ENCODE results near the gene LCP1.
"Not testable (repeated sequence)": the region's sequence is repeated elsewhere in the genome, so short reads cannot be mapped to it uniquely, and the experiment has no call there.

Gene LCP1

DNA sequence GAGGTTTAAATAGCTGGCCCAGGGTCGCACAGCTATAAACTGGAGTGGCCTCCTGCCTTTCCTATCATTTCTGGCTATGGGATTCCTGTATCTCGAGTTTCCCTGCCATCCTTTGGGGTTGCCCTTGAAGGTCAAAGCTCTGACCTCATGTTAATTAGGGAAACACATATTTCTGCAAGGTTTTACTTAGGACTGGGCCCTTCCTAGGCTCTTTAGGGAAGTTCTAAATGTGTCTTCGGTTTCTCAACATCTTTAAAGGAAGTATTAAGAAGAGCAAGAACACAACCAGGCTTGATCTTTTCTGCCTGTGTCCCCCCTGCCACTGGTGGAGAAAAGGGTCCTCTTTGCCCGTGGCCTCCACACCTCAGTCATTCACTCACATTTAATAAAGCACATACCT lies 10.8 kb downstream of the LCP1 start:
- H3K9me3 Mint-ChIP-seq, result no peaks in the 10 kb centered on the region
- peak overlapping the region; percentile 82 for H3K4me3 Mint-ChIP-seq
- H3K27ac Mint-ChIP-seq, result peak overlapping the region; percentile 92
- no peaks in the 10 kb centered on the region for H3K27me3 Mint-ChIP-seq
- peaks cover 80% of the 10 kb centered on the region for H3K36me3 Mint-ChIP-seq
- H3K4me1 Mint-ChIP-seq, result peaks cover 96% of the 10 kb centered on the region
- no peak for ATAC-seq

- peak overlapping the region; percentile 92 for H3K27ac Mint-ChIP-seq
- no peaks in the 10 kb centered on the region for H3K27me3 Mint-ChIP-seq
- peak overlapping the region; percentile 82 for H3K4me3 Mint-ChIP-seq
- ATAC-seq, result no peak
- peaks cover 96% of the 10 kb centered on the region for H3K4me1 Mint-ChIP-seq
- peaks cover 79% of the 10 kb centered on the region for H3K36me3 Mint-ChIP-seq
- H3K9me3 Mint-ChIP-seq, result no peaks in the 10 kb centered on the region
These were observed 11.3 kb downstream of the LCP1 start for GRCh38 chr13:46170687-46171086.

- Mint-ChIP-seq H3K4me3 (peak overlapping the region; percentile 82), H3K27ac (peak overlapping the region; percentile 92), H3K27me3 (no peaks in the 10 kb centered on the region), H3K4me1 (peaks cover 96% of the 10 kb centered on the region), H3K9me3 (no peaks in the 10 kb centered on the region), H3K36me3 (peaks cover 75% of the 10 kb centered on the region)
- ATAC-seq, result no peak
These were observed 11.7 kb downstream of the LCP1 start for GRCh38 chr13:46170268-46170667.

GRCh38 chr13:46169758-46170157 lies 12.2 kb downstream of the LCP1 start:
- no peaks in the 10 kb centered on the region for H3K9me3 Mint-ChIP-seq
- peaks cover 94% of the 10 kb centered on the region for H3K4me1 Mint-ChIP-seq
- peak overlapping the region; percentile 92 for H3K27ac Mint-ChIP-seq
- no peak for ATAC-seq
- H3K4me3 Mint-ChIP-seq, result peak overlapping the region; percentile 82
- H3K36me3 Mint-ChIP-seq, result peaks cover 72% of the 10 kb centered on the region
- H3K27me3 Mint-ChIP-seq, result no peaks in the 10 kb centered on the region

GRCh38 chr13:46168783-46169182 lies 13.2 kb downstream of the LCP1 start:
- peak overlapping the region; percentile 82 for H3K4me3 Mint-ChIP-seq
- H3K27me3 Mint-ChIP-seq, result no peaks in the 10 kb centered on the region
- H3K36me3 Mint-ChIP-seq, result peaks cover 74% of the 10 kb centered on the region
- peak overlapping the region; percentile 92 for H3K27ac Mint-ChIP-seq
- H3K4me1 Mint-ChIP-seq, result peaks cover 95% of the 10 kb centered on the region
- H3K9me3 Mint-ChIP-seq, result no peaks in the 10 kb centered on the region
- ATAC-seq, result peak; percentile 40

GRCh38 chr13:46168341-46168740 lies 13.6 kb downstream of the LCP1 start:
- ATAC-seq, result peak; percentile 66
- Mint-ChIP-seq H3K9me3 (no peaks in the 10 kb centered on the region), H3K4me1 (peaks cover 92% of the 10 kb centered on the region), H3K27ac (peak overlapping the region; percentile 92), H3K36me3 (peaks cover 70% of the 10 kb centered on the region), H3K27me3 (no peaks in the 10 kb centered on the region), H3K4me3 (peak overlapping the region; percentile 82)

DNA sequence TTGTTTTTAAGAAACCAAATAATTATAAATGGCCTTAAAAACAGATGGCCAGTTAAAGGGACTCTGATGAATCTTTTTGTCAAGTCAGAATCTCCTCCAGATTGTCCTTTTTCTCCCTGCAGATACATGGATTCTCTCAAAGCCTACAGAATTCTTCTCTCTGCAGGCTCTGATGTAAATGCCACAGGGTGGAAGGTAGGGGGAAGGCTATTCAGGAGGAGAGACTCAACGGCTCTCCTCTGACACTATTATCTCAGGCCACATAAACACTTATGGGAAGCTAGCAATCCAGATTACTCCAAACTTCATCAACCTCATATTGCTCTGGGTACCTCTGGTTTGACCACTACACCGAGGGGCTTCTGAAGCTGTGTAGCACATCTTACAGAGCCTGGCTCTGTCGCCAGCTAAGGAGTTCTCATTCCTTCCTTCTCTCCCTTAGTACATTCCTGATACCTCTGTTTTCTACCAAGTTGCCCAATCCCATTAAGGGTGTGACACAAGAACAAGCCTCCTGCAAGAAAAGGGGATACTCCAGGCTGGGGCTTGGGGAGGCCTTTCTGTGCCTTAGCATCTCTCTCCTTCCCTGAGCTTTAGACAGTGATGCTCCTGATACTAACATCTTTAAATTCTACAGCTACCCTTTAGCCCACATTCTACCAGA lies 14.9 kb downstream of the LCP1 start:
- H3K27me3 Mint-ChIP-seq, result no peaks in the 10 kb centered on the region
- H3K27ac Mint-ChIP-seq, result peak overlapping the region; percentile 92
- H3K9me3 Mint-ChIP-seq, result peaks cover 2% of the 10 kb centered on the region
- no peak for ATAC-seq
- peaks cover 84% of the 10 kb centered on the region for H3K4me1 Mint-ChIP-seq
- peak overlapping the region; percentile 82 for H3K4me3 Mint-ChIP-seq
- peaks cover 65% of the 10 kb centered on the region for H3K36me3 Mint-ChIP-seq

DNA sequence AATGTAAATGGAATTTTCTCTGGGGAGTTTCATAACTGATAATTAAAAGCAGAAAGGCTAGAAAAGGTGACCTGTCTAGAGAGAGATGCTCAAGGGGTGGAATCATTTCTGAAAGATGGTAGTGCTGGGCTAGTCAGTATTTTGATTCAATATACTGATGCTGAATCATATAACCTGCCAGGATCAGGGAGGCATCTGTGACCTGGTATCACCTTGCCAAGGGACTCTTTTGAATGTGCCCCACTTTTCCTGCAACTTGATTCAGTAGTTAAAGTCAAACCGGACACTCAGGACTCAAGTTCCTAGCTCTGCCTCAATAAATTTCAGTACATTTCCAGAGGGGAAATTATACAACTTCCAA lies 15.8 kb downstream of the LCP1 start:
- ATAC-seq, result peak; percentile 16
- H3K36me3 Mint-ChIP-seq, result peaks cover 65% of the 10 kb centered on the region

GRCh38 chr13:46165485-46166223 lies 16.3 kb downstream of the LCP1 start:
- H3K27me3 Mint-ChIP-seq, result no peaks in the 10 kb centered on the region
- peak overlapping the region; percentile 74 for H3K4me3 Mint-ChIP-seq
- peaks cover 67% of the 10 kb centered on the region for H3K36me3 Mint-ChIP-seq
- H3K4me1 Mint-ChIP-seq, result peaks cover 84% of the 10 kb centered on the region
- H3K27ac Mint-ChIP-seq, result peak overlapping the region; percentile 85
- peaks cover 2% of the 10 kb centered on the region for H3K9me3 Mint-ChIP-seq
- ATAC-seq, result peak; percentile 90

More for the DNA sequence above, 15.8 kb downstream of the LCP1 start:
- Mint-ChIP-seq H3K4me3 (peak overlapping the region; percentile 74), H3K4me1 (peaks cover 84% of the 10 kb centered on the region), H3K27me3 (no peaks in the 10 kb centered on the region), H3K27ac (peak overlapping the region; percentile 85), H3K9me3 (peaks cover 2% of the 10 kb centered on the region)

- Mint-ChIP-seq H3K9me3 (peaks cover 2% of the 10 kb centered on the region), H3K27me3 (no peaks in the 10 kb centered on the region), H3K27ac (peak overlapping the region; percentile 85), H3K36me3 (peaks cover 68% of the 10 kb centered on the region), H3K4me1 (peaks cover 84% of the 10 kb centered on the region), H3K4me3 (peak overlapping the region; percentile 69)
- no peak for ATAC-seq
These were observed 17.3 kb downstream of the LCP1 start for GRCh38 chr13:46164661-46165060.

DNA sequence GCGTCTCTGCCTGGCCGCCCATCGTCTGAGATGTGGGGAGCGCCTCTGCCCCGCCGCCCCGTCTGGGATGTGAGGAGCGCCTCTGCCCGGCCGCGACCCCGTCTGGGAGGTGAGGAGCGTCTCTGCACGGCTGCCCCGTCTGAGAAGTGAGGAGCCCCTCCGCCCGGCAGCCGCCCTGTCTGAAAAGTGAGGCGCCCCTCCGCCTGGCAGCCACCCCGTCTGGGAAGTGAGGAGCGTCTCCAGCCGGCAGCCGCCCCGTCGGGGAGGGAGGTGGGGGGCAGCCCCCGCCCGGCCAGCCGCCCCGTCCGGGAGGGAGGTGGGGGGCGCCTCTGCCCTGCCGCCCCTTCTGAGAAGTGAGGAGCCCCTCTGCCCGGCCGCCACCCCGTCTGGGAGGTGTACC lies 19.2 kb downstream of the LCP1 start:
- H3K9me3 Mint-ChIP-seq, ATAC-seq, H3K27me3 Mint-ChIP-seq: not testable (repeated sequence)
- Mint-ChIP-seq H3K4me3 (peak overlapping the region; percentile 64), H3K36me3 (peaks cover 70% of the 10 kb centered on the region), H3K4me1 (peaks cover 76% of the 10 kb centered on the region), H3K27ac (peak overlapping the region; percentile 61)

- Mint-ChIP-seq H3K4me1 (peaks cover 57% of the 10 kb centered on the region), H3K36me3 (peaks cover 64% of the 10 kb centered on the region), H3K27me3 (no peaks in the 10 kb centered on the region), H3K27ac (peak overlapping the region; percentile 61), H3K4me3 (peak overlapping the region; percentile 65), H3K9me3 (peaks cover 2% of the 10 kb centered on the region)
- peak; percentile 54 for ATAC-seq
These were observed 21.4 kb downstream of the LCP1 start for GRCh38 chr13:46160471-46161066.

- peaks cover 54% of the 10 kb centered on the region for H3K4me1 Mint-ChIP-seq
- H3K4me3 Mint-ChIP-seq, result peak overlapping the region; percentile 43
- ATAC-seq, result no peak
- H3K9me3 Mint-ChIP-seq, result peaks cover 2% of the 10 kb centered on the region
- H3K36me3 Mint-ChIP-seq, result peaks cover 64% of the 10 kb centered on the region
- no peaks in the 10 kb centered on the region for H3K27me3 Mint-ChIP-seq
- H3K27ac Mint-ChIP-seq, result peak overlapping the region; percentile 61
These were observed 21.9 kb downstream of the LCP1 start for GRCh38 chr13:46160065-46160464.

DNA sequence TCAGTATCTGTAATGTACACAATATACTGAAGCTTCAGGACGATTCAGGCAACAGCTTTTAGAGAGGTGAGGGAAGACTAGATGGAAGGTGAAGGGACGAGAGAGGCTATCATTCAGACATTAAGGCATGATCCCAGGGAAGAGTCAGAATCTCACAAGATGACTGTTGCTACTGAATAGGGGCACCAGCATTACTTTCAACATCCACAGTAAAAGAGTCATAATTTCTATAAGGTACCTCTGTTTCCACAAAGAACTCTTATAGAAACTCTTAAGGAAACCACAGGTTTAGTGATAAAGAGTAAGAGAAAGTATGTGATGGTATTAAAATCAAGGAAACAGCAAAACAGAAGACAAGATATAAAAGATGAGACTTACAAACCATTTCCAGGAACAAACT lies 23.0 kb downstream of the LCP1 start:
- peaks cover 2% of the 10 kb centered on the region for H3K9me3 Mint-ChIP-seq
- H3K4me3 Mint-ChIP-seq, result no peak overlapping the region
- peaks cover 63% of the 10 kb centered on the region for H3K36me3 Mint-ChIP-seq
- no peak for ATAC-seq
- peak overlapping the region; percentile 61 for H3K27ac Mint-ChIP-seq
- peaks cover 43% of the 10 kb centered on the region for H3K4me1 Mint-ChIP-seq
- H3K27me3 Mint-ChIP-seq, result no peaks in the 10 kb centered on the region

GRCh38 chr13:46158222-46158621 lies 23.8 kb downstream of the LCP1 start:
- Mint-ChIP-seq H3K9me3 (peaks cover 2% of the 10 kb centered on the region), H3K4me3 (no peak overlapping the region), H3K36me3 (peaks cover 67% of the 10 kb centered on the region), H3K27ac (no peak overlapping the region), H3K4me1 (peaks cover 41% of the 10 kb centered on the region), H3K27me3 (no peaks in the 10 kb centered on the region)
- no peak for ATAC-seq

Data from stimulated activated memory B cell treated with anti-CD40 and anti-IgM and Interleukin-4, amounts not matched to agents 10 μg/mL and 1 μg/mL and 100 μg/mL, for 72 hours (primary cell).